Adipose tissue (tissue), 3 donors: Measurements from ENCODE around the gene IGF2BP2. TPM values are rescaled to one million over a fixed set of nuclear protein-coding genes. Genes with fewer than 3 reads are reported as not detected.

Experiments used
- polyA plus RNA-seq, 3 donors: library from polyadenylated mRNA; stranded (reverse); fragments of 200-250 nt; gene quantifications; one replicate each; pipeline ENCODE4 v1.2.3, GENCODE V29; 2013
- donor health status: healthy with polysubstance abuse.
- donor health status: Bipolar disorder and iron deficiency.
- donor health status: healthy.

IGF2BP2 gene
- polyA plus RNA-seq, 3 donors: 3.5 to 6.0 (median 4.3) TPM

Other genes with a start within 250 kb of the IGF2BP2 start
- 10 to 100 TPM in 2 of 3 donors, 1 to 10 TPM in 1; 7.2 to 26.4 (median 16.0) TPM for gene SENP2, start 238.7 kb downstream of the IGF2BP2 start, polyA plus RNA-seq
- 10 to 100 TPM; 25.8 to 96.8 (median 82.3) TPM for gene TRA2B, start 113.0 kb upstream of the IGF2BP2 start, polyA plus RNA-seq